Mesenchymal stem cell (in vitro differentiated cells and primary cell): ENCODE results near the gene CCT7. TPM values are rescaled to one million over a fixed set of nuclear protein-coding genes. Genes with fewer than 3 reads are reported as not detected.

Experiments
- DNase-seq: peaks from one replicate; pipeline ENCODE4 v3.0.0-alpha.2; 2013
- H2AFZ ChIP-seq: one replicate; pipeline ENCODE4 v1.6.1; 2013; ENCODE audit warnings: low read depth, mild to moderate bottlenecking, control low read depth, inconsistent platforms, low read length, moderate library complexity
- H2AK5ac ChIP-seq: 2 replicates; pipeline ENCODE4 v1.6.1; 2013; ENCODE audit warnings: low read length, moderate library complexity, mild to moderate bottlenecking, inconsistent platforms; ENCODE audit not compliant: severe bottlenecking
- H2BK120ac ChIP-seq: one replicate; pipeline ENCODE4 v1.6.1; 2013; ENCODE audit warnings: low read depth, mild to moderate bottlenecking, inconsistent platforms, low read length, moderate library complexity
- H2BK12ac ChIP-seq, 2 experiments: one replicate each; pipeline ENCODE4 v1.6.1; 2013; ENCODE audit warnings: inconsistent platforms in 2 of 2, low read length in 2 of 2, mild to moderate bottlenecking in 2 of 2, moderate library complexity in 2 of 2, control low read depth in 1 of 2
- H2BK15ac ChIP-seq: one replicate; pipeline ENCODE4 v1.6.1; 2013; ENCODE audit warnings: mild to moderate bottlenecking, low read depth, inconsistent platforms; ENCODE audit not compliant: poor library complexity, severe bottlenecking
- H2BK5ac ChIP-seq: 2 replicates; pipeline ENCODE4 v1.6.1; 2013; ENCODE audit warnings: low read depth, mild to moderate bottlenecking, low read length, control low read depth, inconsistent platforms; ENCODE audit not compliant: poor library complexity, severe bottlenecking
- H3K14ac ChIP-seq, 2 experiments: one replicate each; pipeline ENCODE4 v1.6.1; 2013; ENCODE audit warnings: inconsistent platforms in 2 of 2, low read length in 2 of 2, control low read depth in 1 of 2, mild to moderate bottlenecking in 1 of 2, moderate library complexity in 1 of 2
- H3K18ac ChIP-seq, 2 experiments: one replicate each; pipeline ENCODE4 v1.6.1; 2013; ENCODE audit warnings: inconsistent platforms in 2 of 2, low read length in 2 of 2, control low read depth in 1 of 2, low read depth in 1 of 2, mild to moderate bottlenecking in 1 of 2
- H3K23ac ChIP-seq, 2 experiments: one replicate each; pipeline ENCODE4 v1.6.1; 2013; ENCODE audit warnings: inconsistent platforms in 2 of 2, low read length in 2 of 2, mild to moderate bottlenecking in 2 of 2, moderate library complexity in 2 of 2, control low read depth in 1 of 2
- H3K27ac ChIP-seq: 2 replicates; pipeline ENCODE4 v1.5.1; 2013; ENCODE audit warnings: mild to moderate bottlenecking, moderate library complexity, low read length, control low read depth, inconsistent platforms; ENCODE audit not compliant: poor library complexity, severe bottlenecking
- H3K27me3 ChIP-seq, 2 experiments: 2 replicates each; pipeline versions ENCODE4 v1.6.1 to v1.7.0; 2013; ENCODE audit warnings: low read length in 2 of 2, mild to moderate bottlenecking in 2 of 2, moderate library complexity in 2 of 2, control low read depth in 1 of 2, inconsistent platforms in 1 of 2; ENCODE audit not compliant: control insufficient read depth in 1 of 2, insufficient read depth in 1 of 2
- H3K36me3 ChIP-seq, 2 experiments: 2 replicates each; pipeline versions ENCODE4 v1.6.1 to v1.7.0; 2013; ENCODE audit warnings: low read length in 2 of 2, control low read depth in 1 of 2, inconsistent platforms in 1 of 2, low read depth in 1 of 2, mild to moderate bottlenecking in 1 of 2; ENCODE audit not compliant: insufficient read depth in 2 of 2, control insufficient read depth in 1 of 2
- H3K4ac ChIP-seq, 2 experiments: one replicate each; pipeline ENCODE4 v1.6.1; 2013; ENCODE audit warnings: inconsistent platforms in 2 of 2, low read length in 2 of 2, mild to moderate bottlenecking in 2 of 2, moderate library complexity in 2 of 2, control low read depth in 1 of 2, low read depth in 1 of 2
- H3K4me1 ChIP-seq: 2 replicates; pipeline ENCODE4 v1.6.1; 2013; ENCODE audit warnings: low read depth, low read length, control low read depth; ENCODE audit not compliant: control insufficient read depth, insufficient read depth
- H3K4me2 ChIP-seq: 2 replicates; pipeline ENCODE4 v1.6.1; 2013; ENCODE audit warnings: low read length, mild to moderate bottlenecking, inconsistent platforms; ENCODE audit not compliant: poor library complexity, severe bottlenecking
- H3K4me3 ChIP-seq, 2 experiments: 2 replicates each; pipeline versions ENCODE4 v1.5.1 to v1.7.0; 2013; ENCODE audit warnings: low read length in 2 of 2, mild to moderate bottlenecking in 2 of 2, control low read depth in 1 of 2, low read depth in 1 of 2; ENCODE audit not compliant: insufficient read depth in 1 of 2
- H3K79me1 ChIP-seq: replicated peaks from 2 replicates; pipeline ENCODE4 v1.6.1; 2013; ENCODE audit warnings: mild to moderate bottlenecking, control low read depth, low read length, inconsistent platforms; ENCODE audit not compliant: poor library complexity, severe bottlenecking
- H3K9ac ChIP-seq: 2 replicates; pipeline ENCODE4 v1.7.0; 2013; ENCODE audit warnings: mild to moderate bottlenecking, low read length, moderate library complexity
- H3K9me3 ChIP-seq: 2 replicates; pipeline ENCODE4 v1.7.0; 2013; ENCODE audit warnings: mild to moderate bottlenecking, low read length; ENCODE audit not compliant: control insufficient read depth
- H4K8ac ChIP-seq: one replicate; pipeline ENCODE4 v1.6.1; 2013; ENCODE audit warnings: inconsistent platforms, mild to moderate bottlenecking, low read length, moderate library complexity
- H4K91ac ChIP-seq: one replicate; pipeline ENCODE4 v1.6.1; 2013; ENCODE audit warnings: mild to moderate bottlenecking, low read length, inconsistent platforms
- WGBS: methylation state at CpG from one replicate; pipeline ENCODE4 v1.1.7; 2013; ENCODE audit warnings: mixed read lengths; 5-methylcytosine and 5-hydroxymethylcytosine counted together
- polyA plus RNA-seq, 2 experiments: library from polyadenylated mRNA; stranded (reverse); fragments of 200-250 nt; gene quantifications; one replicate each; pipeline ENCODE4 v1.2.3, GENCODE V29; 2013

The CCT7 gene
- polyA plus RNA-seq (2013, experiment 1 of 2), result 270 TPM
- 269 TPM for polyA plus RNA-seq (2013, experiment 2 of 2)

DNA sequence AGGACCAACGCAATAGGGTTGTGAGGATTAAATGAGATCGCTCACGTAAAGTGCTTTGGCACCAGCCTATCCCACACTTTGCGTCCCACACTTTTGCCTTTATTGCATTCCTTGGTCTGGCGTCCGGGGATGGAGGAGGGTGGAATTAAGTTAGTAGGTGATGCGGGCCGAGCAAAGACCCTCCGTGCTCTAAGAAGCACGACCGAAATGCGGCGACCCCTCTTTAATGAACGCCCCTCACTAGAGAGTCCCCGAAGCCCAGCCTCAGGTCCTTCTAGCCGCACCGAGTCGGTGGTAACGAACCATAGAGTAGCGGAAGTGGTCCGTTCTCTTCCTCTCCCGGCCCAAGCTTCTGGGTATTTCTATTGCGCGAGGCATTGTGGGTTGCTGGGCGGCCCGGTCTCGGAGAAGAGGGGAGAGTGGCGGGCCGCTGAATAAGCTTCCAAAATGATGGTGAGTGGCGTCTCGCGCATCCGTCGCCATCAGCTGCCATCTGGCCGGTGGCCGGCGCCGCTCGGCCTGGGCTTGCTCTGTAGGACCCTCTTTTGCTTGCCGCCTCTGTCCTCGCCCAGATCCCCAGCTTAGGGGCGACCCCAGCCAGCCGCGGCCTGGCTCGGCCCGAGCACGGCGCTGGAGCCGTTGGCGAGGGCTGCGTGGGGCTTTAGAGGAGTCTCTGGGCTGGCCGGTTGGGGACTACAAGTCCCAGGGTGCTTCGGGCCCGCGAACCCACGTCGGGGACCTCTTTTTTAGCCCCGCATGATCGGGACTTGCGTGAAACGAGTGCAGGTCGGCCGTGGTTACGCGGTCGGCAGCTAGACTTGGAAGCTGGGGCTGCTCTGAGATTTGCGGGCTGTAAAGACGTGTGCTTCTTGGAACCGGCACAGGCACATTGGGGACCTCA, at the start of gene CCT7:
Gene CCT7, plus strand, starts transcription at position 377 of the 901 bp plus-strand sequence. Its CDS starts 71 bp downstream, at position 448.
- peak within 1 kb of the TSS in 1 of 2 experiments; percentile 85 for H3K23ac ChIP-seq
- no peak within 1 kb of the TSS for H2AK5ac ChIP-seq
- peaks cover 2 to 12% of the 10 kb centered on the region in 2 experiments for H3K36me3 ChIP-seq
- WGBS, result under 1% methylated on average over 65 of the region's 69 CpGs
- H2AFZ ChIP-seq, result peak within 1 kb of the TSS; percentile 87
- H3K9me3 ChIP-seq, result no peaks in the 10 kb centered on the region
- peak; percentile 95 for DNase-seq
- H3K4me1 ChIP-seq, result peaks cover 14% of the 10 kb centered on the region
- peak within 1 kb of the TSS; percentile 90 for H4K91ac ChIP-seq
- H3K9ac ChIP-seq, result peak within 1 kb of the TSS; percentile 96
- H2BK12ac ChIP-seq, result peak within 1 kb of the TSS in 1 of 2 experiments; percentile 33
- peak within 1 kb of the TSS; percentile 50 for H2BK15ac ChIP-seq
- H2BK120ac ChIP-seq, result no peak within 1 kb of the TSS
- peak within 1 kb of the TSS; percentile 61 to 93 for H3K4ac ChIP-seq
- H3K79me1 ChIP-seq, result peaks cover 10% of the 10 kb centered on the region
- peak within 1 kb of the TSS; percentile 84 to 89 for H3K4me3 ChIP-seq
- H3K18ac ChIP-seq, result peak within 1 kb of the TSS; percentile 93 to 97
- peak within 1 kb of the TSS; percentile 98 for H4K8ac ChIP-seq
- H2BK5ac ChIP-seq, result peak within 1 kb of the TSS; percentile 100
- peak within 1 kb of the TSS in 1 of 2 experiments; percentile 93 for H3K14ac ChIP-seq
- no peaks in the 10 kb centered on the region for H3K27me3 ChIP-seq
- H3K4me2 ChIP-seq, result peak within 1 kb of the TSS; percentile 92
- peak within 1 kb of the TSS; percentile 89 for H3K27ac ChIP-seq

DNA sequence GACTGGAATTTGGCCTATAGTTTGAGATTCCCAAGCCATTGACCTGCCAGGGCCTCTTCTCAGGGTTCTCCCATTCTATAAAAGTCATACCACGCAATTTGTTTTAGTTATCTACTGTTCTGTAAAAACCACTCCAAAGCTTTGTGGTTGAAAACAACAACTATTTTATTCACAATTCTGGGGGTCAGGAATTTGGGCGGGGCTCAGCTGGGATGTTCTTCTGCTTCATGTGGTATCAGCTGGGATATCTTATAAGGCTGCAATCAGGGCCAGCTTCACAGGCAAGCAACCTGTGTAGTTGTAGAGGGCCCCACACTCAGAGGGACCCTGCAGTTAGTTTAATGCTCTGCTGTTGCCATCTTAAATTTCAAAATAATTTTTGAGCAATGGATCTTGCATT, 48.1 kb upstream of the CCT7 start:
- Histone ChIP-seq H3K9me3 (peaks cover 7% of the 10 kb centered on the region), H3K23ac (no peak overlapping the region), H3K9ac (no peak overlapping the region), H3K36me3 (no peaks in the 10 kb centered on the region), H3K79me1 (no peaks in the 10 kb centered on the region), H2BK5ac (no peak overlapping the region), H3K27me3 (peaks cover 49 to 66% of the 10 kb centered on the region in 2 experiments), H3K4ac (no peak overlapping the region), H3K4me3 (no peak overlapping the region), H2AK5ac (no peak overlapping the region), H3K27ac (no peak overlapping the region), H3K18ac (no peak overlapping the region), H2BK12ac (no peak overlapping the region), H4K8ac (no peak overlapping the region), H3K4me1 (no peaks in the 10 kb centered on the region), H3K4me2 (no peak overlapping the region), H2AFZ (no peak overlapping the region), H3K14ac (no peak overlapping the region), H2BK15ac (no peak overlapping the region), H4K91ac (no peak overlapping the region), H2BK120ac (no peak overlapping the region)
- DNase-seq, result no peak
- 82% methylated on average over 1 of the region's 2 CpGs for WGBS

DNA sequence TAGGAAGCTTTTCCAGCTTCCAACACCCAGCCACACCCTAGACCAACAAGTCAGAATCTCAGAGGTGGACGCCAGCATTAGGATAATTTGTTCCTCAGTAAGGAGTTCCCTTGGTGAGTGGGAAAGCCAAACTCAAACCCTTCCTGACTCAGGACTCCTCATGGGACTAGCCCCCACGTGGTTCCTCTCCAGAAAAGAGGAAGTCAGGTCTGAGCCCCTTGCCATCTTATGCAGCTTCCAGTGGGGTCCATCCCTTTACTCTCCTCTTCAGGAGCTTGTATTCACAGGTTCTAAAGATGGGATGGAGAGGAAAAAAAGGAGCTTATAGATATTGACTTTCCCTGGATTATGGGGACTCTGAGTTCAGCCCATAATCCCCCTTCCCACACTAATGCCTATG, 46.6 kb upstream of the CCT7 start:
- H3K23ac ChIP-seq, result no peak overlapping the region
- no peak overlapping the region for H3K14ac ChIP-seq
- H3K9ac ChIP-seq, result no peak overlapping the region
- H3K9me3 ChIP-seq, result peaks cover 7% of the 10 kb centered on the region
- no peak overlapping the region for H4K8ac ChIP-seq
- H2BK15ac ChIP-seq, result no peak overlapping the region
- H2AK5ac ChIP-seq, result no peak overlapping the region
- 100% methylated on average over 1 of the region's 2 CpGs for WGBS
- H3K36me3 ChIP-seq, result no peaks in the 10 kb centered on the region
- no peaks in the 10 kb centered on the region for H3K4me1 ChIP-seq
- H4K91ac ChIP-seq, result no peak overlapping the region
- no peak overlapping the region for H2BK120ac ChIP-seq
- no peak overlapping the region for H3K18ac ChIP-seq
- no peaks in the 10 kb centered on the region for H3K79me1 ChIP-seq
- H3K27ac ChIP-seq, result no peak overlapping the region
- no peak for DNase-seq
- no peak overlapping the region for H2AFZ ChIP-seq
- H3K4me2 ChIP-seq, result no peak overlapping the region
- H3K4me3 ChIP-seq, result no peak overlapping the region
- no peak overlapping the region for H2BK12ac ChIP-seq
- no peak overlapping the region for H3K4ac ChIP-seq
- H3K27me3 ChIP-seq, result peaks cover 54 to 72% of the 10 kb centered on the region in 2 experiments
- no peak overlapping the region for H2BK5ac ChIP-seq

DNA sequence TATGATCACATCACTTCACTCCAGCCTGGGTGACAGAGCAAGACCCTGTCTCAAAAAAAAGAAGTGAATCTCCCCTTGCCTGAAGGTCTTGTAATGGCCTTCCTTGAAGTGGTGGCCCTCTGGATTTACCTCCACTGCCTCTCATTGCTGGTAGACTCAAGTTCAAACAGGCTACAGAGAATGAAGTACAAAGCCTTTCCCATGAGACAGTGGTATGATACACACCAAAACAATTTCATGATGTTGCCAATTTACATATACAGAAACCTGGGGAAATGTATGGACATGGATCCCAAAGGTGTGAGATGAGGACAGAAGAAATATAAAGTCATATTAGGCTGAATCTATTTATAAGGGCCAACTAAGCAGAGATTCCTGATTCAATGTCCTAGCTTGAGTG, 36.5 kb upstream of the CCT7 start:
- no peak overlapping the region for H3K14ac ChIP-seq
- no peak overlapping the region for H3K4me2 ChIP-seq
- no peaks in the 10 kb centered on the region for H3K79me1 ChIP-seq
- no peak overlapping the region for H4K91ac ChIP-seq
- H4K8ac ChIP-seq, result no peak overlapping the region
- no peak overlapping the region for H2BK5ac ChIP-seq
- no peak overlapping the region for H2BK15ac ChIP-seq
- H3K4me3 ChIP-seq, result no peak overlapping the region
- no peak overlapping the region for H2BK120ac ChIP-seq
- H2AK5ac ChIP-seq, result no peak overlapping the region
- H3K9ac ChIP-seq, result no peak overlapping the region
- no peaks in the 10 kb centered on the region for H3K9me3 ChIP-seq
- H3K4me1 ChIP-seq, result peaks cover 6% of the 10 kb centered on the region
- H3K23ac ChIP-seq, result no peak overlapping the region
- no peak for DNase-seq
- H2AFZ ChIP-seq, result no peak overlapping the region
- no peak overlapping the region for H3K18ac ChIP-seq
- H2BK12ac ChIP-seq, result no peak overlapping the region
- no peak overlapping the region for H3K27ac ChIP-seq
- peaks cover 45 to 53% of the 10 kb centered on the region in 2 experiments for H3K27me3 ChIP-seq
- H3K36me3 ChIP-seq, result no peaks in the 10 kb centered on the region
- H3K4ac ChIP-seq, result no peak overlapping the region
